ENCODE measurements around the gene UBE2E1.

DNA sequence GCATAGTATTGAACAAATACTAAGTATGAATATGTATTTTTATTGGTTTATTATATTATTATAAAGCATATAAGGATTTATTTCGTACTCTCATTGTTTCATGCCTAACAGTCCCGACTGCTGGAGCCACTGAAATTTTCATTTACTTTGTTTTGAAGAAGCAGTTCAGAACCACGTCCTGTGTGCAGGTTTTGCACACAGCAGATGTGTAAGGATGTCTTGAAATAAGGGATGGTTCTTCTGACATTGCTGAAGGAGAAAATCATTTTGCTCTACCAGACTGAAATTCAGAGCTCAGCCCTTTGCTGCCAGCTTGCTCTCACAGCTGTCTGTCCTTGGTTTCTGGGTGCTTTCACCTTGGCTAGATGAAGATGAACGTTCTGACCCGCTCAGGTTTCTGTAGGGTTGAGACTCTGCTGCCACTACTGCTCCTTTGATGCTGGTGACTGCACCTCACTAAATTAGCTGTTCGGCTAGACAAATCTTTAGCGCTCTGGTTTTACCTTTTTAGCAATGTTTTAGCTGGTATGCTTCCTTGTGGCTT is 54.2 kb downstream of the UBE2E1 start:
- no peak for TF ChIP-seq POLR2A (IDR thresholded peaks at IDR 0.05; ENCODE audit: low read length)
- no peak for TF ChIP-seq GATA1 (IDR thresholded peaks at IDR 0.05; ENCODE audit: low read depth, low read length)
